HEK293T (cell line): ENCODE results near the gene ABLIM2.

Experiments used
- ARNT ChIP-seq: fragments of 450-650 bp; IDR thresholded peaks from 2 replicates; pipeline ENCODE4 v1.6.1; 2017; ENCODE audit warnings: mild to moderate bottlenecking
- BHLHE40 ChIP-seq: fragments of 450-650 bp; IDR thresholded peaks from 2 replicates; pipeline ENCODE4 v1.6.1; 2016; ENCODE audit warnings: mild to moderate bottlenecking, moderate library complexity, borderline replicate concordance
- CTBP1 ChIP-seq: fragments of 450-650 bp; IDR thresholded peaks from 2 replicates; pipeline ENCODE4 v1.6.1; 2016; ENCODE audit warnings: borderline replicate concordance
- ELF4 ChIP-seq: fragments of 450-650 bp; IDR thresholded peaks from 2 replicates; pipeline ENCODE4 v1.6.1; 2017; ENCODE audit warnings: antibody characterized with exemption
- FOXA1 ChIP-seq: fragments of 450-650 bp; IDR thresholded peaks from 2 replicates; pipeline ENCODE4 v1.6.1; 2016; ENCODE audit warnings: mild to moderate bottlenecking
- FOXK2 ChIP-seq: fragments of 450-650 bp; IDR thresholded peaks from 2 replicates; pipeline ENCODE4 v1.6.1; 2016; ENCODE audit warnings: mild to moderate bottlenecking
- FOXM1 ChIP-seq: fragments of 450-650 bp; IDR thresholded peaks from 2 replicates; pipeline ENCODE4 v1.6.1; 2017; ENCODE audit warnings: mild to moderate bottlenecking, borderline replicate concordance
- HDGF ChIP-seq: fragments of 450-650 bp; IDR thresholded peaks from 2 replicates; pipeline ENCODE4 v1.6.1; 2017; ENCODE audit warnings: antibody characterized with exemption, borderline replicate concordance
- LEF1 ChIP-seq: fragments of 450-650 bp; IDR thresholded peaks from 2 replicates; pipeline ENCODE4 v1.6.1; 2017; ENCODE audit warnings: mild to moderate bottlenecking, borderline replicate concordance
- NFRKB ChIP-seq: fragments of 450-650 bp; IDR thresholded peaks from 2 replicates; pipeline ENCODE4 v1.6.1; 2016; ENCODE audit warnings: mild to moderate bottlenecking, moderate library complexity
- PKNOX1 ChIP-seq: fragments of 450-650 bp; IDR thresholded peaks from 2 replicates; pipeline ENCODE4 v1.6.1; 2016
- SP1 ChIP-seq: fragments of 450-650 bp; IDR thresholded peaks from 2 replicates; pipeline ENCODE4 v1.6.1; 2017
- SUZ12 ChIP-seq: fragments of 450-650 bp; IDR thresholded peaks from 2 replicates; pipeline ENCODE4 v1.6.1; 2016; ENCODE audit warnings: mild to moderate bottlenecking
- TARDBP ChIP-seq: fragments of 450-650 bp; IDR thresholded peaks from 2 replicates; pipeline ENCODE4 v1.6.1; 2016

GRCh38 chr4:8182858-8183725 lies 24.5 kb upstream of the ABLIM2 start:
- no peak for TF ChIP-seq BHLHE40
- no peak for TF ChIP-seq CTBP1
- no peak for TF ChIP-seq ELF4
- TF ChIP-seq TARDBP: no peak
- TF ChIP-seq FOXK2: no peak
- no peak for TF ChIP-seq FOXM1
- no peak for TF ChIP-seq FOXA1
- no peak for TF ChIP-seq LEF1
- TF ChIP-seq NFRKB: no peak
- TF ChIP-seq HDGF: no peak
- TF ChIP-seq SP1: no peak
- TF ChIP-seq PKNOX1: no peak
- no peak for TF ChIP-seq ARNT
- TF ChIP-seq SUZ12: no peak
